Renal cortical epithelial cell (primary cell): ENCODE measurements around the gene C2orf74. TPM values are rescaled to one million over a fixed set of nuclear protein-coding genes. Genes with fewer than 3 reads are reported as not detected.
"Not testable (repeated sequence)": the region's sequence is repeated elsewhere in the genome, so short reads cannot be mapped to it uniquely, and the experiment has no call there.

Experiments used
- DNase-seq: peaks from one replicate; pipeline ENCODE4 v3.0.0-alpha.2; 2011; ENCODE audit warnings: low read depth
- total RNA-seq: library from RNA; depleted of rRNA; stranded (reverse); fragments of >200 nt; gene quantifications from 2 replicates; pipeline ENCODE4 v1.2.3, GENCODE V29; 2014

C2orf74 gene
- total RNA-seq: 6.8 and 26.7 TPM in 2 replicates

GRCh38 chr2:61161888-61162287, at the start of gene C2orf74:
Gene C2orf74 (plus strand): TSS chr2:61162188. CDS start chr2:61162515, 327 bp downstream.
- DNase-seq: no peak

- DNase-seq: no peak
Observed at GRCh38 chr2:61114147-61114546, 47.8 kb upstream of the C2orf74 start.

- DNase-seq: no peak
Observed at GRCh38 chr2:61116302-61116701, 45.7 kb upstream of the C2orf74 start.

- DNase-seq: peak; percentile 81
Observed at GRCh38 chr2:61117534-61117933, 44.5 kb upstream of the C2orf74 start.

GRCh38 chr2:61125123-61125710, 36.8 kb upstream of the C2orf74 start:
- no peak for DNase-seq

- no peak for DNase-seq
Observed at GRCh38 chr2:61125798-61126197, 36.2 kb upstream of the C2orf74 start.

- DNase-seq: not testable (repeated sequence)
Observed at GRCh38 chr2:61128122-61128521, 33.9 kb upstream of the C2orf74 start.

- no peak for DNase-seq
Observed at GRCh38 chr2:61134141-61134540, 27.8 kb upstream of the C2orf74 start.

- DNase-seq: peak; percentile 36
Observed at GRCh38 chr2:61135510-61135909, 26.5 kb upstream of the C2orf74 start.

- DNase-seq: no peak
Observed at GRCh38 chr2:61138859-61139258, 23.1 kb upstream of the C2orf74 start.

GRCh38 chr2:61141151-61141550, 20.8 kb upstream of the C2orf74 start:
- DNase-seq: no peak

GRCh38 chr2:61144697-61145268, 17.2 kb upstream of the C2orf74 start:
- DNase-seq: peak; percentile 97

- DNase-seq: no peak
Observed at GRCh38 chr2:61145990-61146389, 16.0 kb upstream of the C2orf74 start.

GRCh38 chr2:61148091-61148490, 13.9 kb upstream of the C2orf74 start:
- not testable (repeated sequence) for DNase-seq

- no peak for DNase-seq
Observed at GRCh38 chr2:61149074-61149473, 12.9 kb upstream of the C2orf74 start.

GRCh38 chr2:61151436-61151835, 10.6 kb upstream of the C2orf74 start:
- peak; percentile 46 for DNase-seq

GRCh38 chr2:61157371-61158003, 4.5 kb upstream of the C2orf74 start:
- no peak for DNase-seq

- DNase-seq: no peak
Observed at GRCh38 chr2:61158356-61158955, 3.5 kb upstream of the C2orf74 start.

GRCh38 chr2:61162721-61163120, 733 bp downstream of the C2orf74 start:
- DNase-seq: no peak

GRCh38 chr2:61165082-61165481, 3.1 kb downstream of the C2orf74 start:
- DNase-seq: not testable (repeated sequence)

- no peak for DNase-seq
Observed at GRCh38 chr2:61165946-61166345, 4.0 kb downstream of the C2orf74 start.

- no peak for DNase-seq
Observed at GRCh38 chr2:61167579-61167978, 5.6 kb downstream of the C2orf74 start.

GRCh38 chr2:61172671-61173070, 10.7 kb downstream of the C2orf74 start:
- no peak for DNase-seq
